Hepatocyte (in vitro differentiated cells): ENCODE measurements around the gene GRB14.

Experiments used
- CTCF ChIP-seq: fragments of 200-600 bp; sonication (generic); IDR thresholded peaks from 2 replicates; pipeline ENCODE4 v1.5.1; 2016; ENCODE audit warnings: antibody characterized with exemption, mild to moderate bottlenecking; ENCODE audit not compliant: poor library complexity
- EZH2 ChIP-seq: fragments of 200-600 bp; sonication (generic); IDR thresholded peaks from 2 replicates; pipeline ENCODE4 v1.6.1; 2016; ENCODE audit warnings: antibody characterized with exemption, mild to moderate bottlenecking, borderline replicate concordance

- TF ChIP-seq CTCF (no peak), EZH2 (no peak)
Measured at GRCh38 chr2:164600763-164601162, 20.5 kb downstream of the GRB14 start.
